ENCODE measurements around the gene ESPNL.

DNA sequence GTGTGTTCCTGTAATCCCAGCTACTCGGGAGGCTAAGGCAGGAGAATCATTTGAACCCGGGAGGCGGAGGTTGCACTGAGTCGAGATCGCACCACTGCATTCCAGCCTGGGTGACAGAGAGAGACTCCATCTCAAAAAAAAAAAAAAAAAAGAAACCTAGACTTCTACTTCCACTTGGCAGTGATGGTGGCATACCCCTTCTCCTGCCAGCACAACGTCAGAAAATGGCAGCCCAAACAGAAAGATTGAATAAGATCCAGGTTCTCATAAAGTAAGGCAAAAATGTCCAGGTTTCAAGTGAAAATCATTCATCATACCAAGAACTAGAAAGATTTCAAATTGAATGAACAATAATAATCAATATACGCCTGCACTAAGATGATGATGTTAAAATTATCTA, 15.4 kb upstream of the ESPNL start:
- TF ChIP-seq RAD21 (CRISPR knock-in tag; conservative IDR thresholded peaks at IDR 0.05 in 1 of 2, IDR thresholded peaks at IDR 0.05 in 1 of 2), result no peak
- no peak for TF ChIP-seq MAZ (CRISPR knock-in tag; conservative IDR thresholded peaks at IDR 0.05 in 1 of 2, IDR thresholded peaks at IDR 0.05 in 1 of 2)
- no peak for TF ChIP-seq EZH2 (IDR thresholded peaks at IDR 0.05; ENCODE audit: borderline replicate concordance, low read depth, low read length)
- TF ChIP-seq SRF (CRISPR knock-in tag; IDR thresholded peaks at IDR 0.05), result no peak
- TF ChIP-seq MXI1 (IDR thresholded peaks at IDR 0.05; ENCODE audit: low read depth, low read length), result no peak
- TF ChIP-seq, protein P1, sequence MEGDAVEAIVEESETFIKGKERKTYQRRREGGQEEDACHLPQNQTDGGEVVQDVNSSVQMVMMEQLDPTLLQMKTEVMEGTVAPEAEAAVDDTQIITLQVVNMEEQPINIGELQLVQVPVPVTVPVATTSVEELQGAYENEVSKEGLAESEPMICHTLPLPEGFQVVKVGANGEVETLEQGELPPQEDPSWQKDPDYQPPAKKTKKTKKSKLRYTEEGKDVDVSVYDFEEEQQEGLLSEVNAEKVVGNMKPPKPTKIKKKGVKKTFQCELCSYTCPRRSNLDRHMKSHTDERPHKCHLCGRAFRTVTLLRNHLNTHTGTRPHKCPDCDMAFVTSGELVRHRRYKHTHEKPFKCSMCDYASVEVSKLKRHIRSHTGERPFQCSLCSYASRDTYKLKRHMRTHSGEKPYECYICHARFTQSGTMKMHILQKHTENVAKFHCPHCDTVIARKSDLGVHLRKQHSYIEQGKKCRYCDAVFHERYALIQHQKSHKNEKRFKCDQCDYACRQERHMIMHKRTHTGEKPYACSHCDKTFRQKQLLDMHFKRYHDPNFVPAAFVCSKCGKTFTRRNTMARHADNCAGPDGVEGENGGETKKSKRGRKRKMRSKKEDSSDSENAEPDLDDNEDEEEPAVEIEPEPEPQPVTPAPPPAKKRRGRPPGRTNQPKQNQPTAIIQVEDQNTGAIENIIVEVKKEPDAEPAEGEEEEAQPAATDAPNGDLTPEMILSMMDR (IDR thresholded peaks at IDR 0.05 in 2 of 3, conservative IDR thresholded peaks at IDR 0.05 in 1 of 3; ENCODE audit: insufficient read depth in 2 of 3, low read depth in 1 of 3, low read length in 3 of 3), result no peak
- TF ChIP-seq NONO (IDR thresholded peaks at IDR 0.05; ENCODE audit: low read depth in 2 of 2, low read length in 1 of 2), result no peak
- no peak for TF ChIP-seq ZNF146 (CRISPR knock-in tag; IDR thresholded peaks at IDR 0.05; ENCODE audit: unreplicated experiment)
